ENCODE results near the gene RBM20.

The RBM20 gene

GRCh38 chr10:110788620-110789385 is 144.7 kb downstream of the RBM20 start:
- TF ChIP-seq CTCF (IDR thresholded peaks at IDR 0.05; ENCODE audit: extremely low read depth, insufficient read depth, missing control alignments) = no peak
- no peak for DNase-seq (ENCODE audit: low spot score)
- in situ Hi-C loops (cut with MboI; ENCODE audit: low pct_unique_long_range_greater_than_20kb, low sequenced_read_pairs, unreplicated experiment) = no loop called here

DNA sequence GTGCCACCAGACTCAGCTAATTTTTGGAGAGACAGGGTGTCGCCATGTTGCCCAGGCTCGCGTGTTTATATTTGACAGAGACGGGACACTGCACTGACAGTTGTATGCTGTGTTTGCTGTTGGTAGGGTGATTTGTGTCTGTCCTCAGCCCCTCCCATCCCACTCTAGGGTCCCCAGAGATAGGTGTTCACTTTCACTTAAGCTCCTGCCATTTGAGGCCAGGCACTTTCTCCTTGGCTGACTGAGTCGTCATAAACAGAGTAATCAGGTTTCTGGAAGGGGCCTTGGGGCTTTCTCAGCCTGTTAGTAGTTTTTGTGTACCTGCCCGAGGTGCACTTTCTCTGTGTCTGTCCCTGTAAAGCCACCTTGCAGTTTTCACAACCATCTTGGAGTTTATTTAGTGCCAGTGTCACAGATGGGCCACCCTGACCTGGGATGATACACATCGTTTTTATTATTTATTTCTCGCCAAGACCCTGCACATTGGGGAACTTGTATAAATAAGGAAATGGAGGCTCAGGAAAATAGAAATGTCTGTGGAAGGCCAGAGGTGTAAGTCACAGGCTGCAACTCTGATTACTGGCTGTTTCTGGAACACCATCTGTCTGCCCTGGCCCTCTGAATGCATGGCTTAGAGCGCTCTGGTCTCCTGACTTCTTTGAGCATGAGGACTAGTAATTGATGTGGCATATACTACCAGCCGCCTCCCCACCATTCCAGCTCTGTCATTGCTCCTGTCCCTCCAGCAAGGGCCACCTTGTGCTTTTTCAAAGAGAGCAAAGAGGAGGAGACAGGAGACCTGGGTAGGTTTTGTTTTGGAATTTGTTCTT is 145.7 kb downstream of the RBM20 start:
- in situ Hi-C loops (cut with MboI; ENCODE audit: low pct_unique_long_range_greater_than_20kb, low sequenced_read_pairs, unreplicated experiment) = no loop called here
- no peak for DNase-seq (ENCODE audit: low spot score)
- TF ChIP-seq CTCF (IDR thresholded peaks at IDR 0.05; ENCODE audit: extremely low read depth, insufficient read depth, missing control alignments) = no peak

GRCh38 chr10:110790913-110791506 is 146.9 kb downstream of the RBM20 start:
- in situ Hi-C loops (cut with MboI; ENCODE audit: low pct_unique_long_range_greater_than_20kb, low sequenced_read_pairs, unreplicated experiment) = no loop called here
- no peak for TF ChIP-seq CTCF (IDR thresholded peaks at IDR 0.05; ENCODE audit: extremely low read depth, insufficient read depth, missing control alignments)
- DNase-seq (ENCODE audit: low spot score) = no peak

GRCh38 chr10:110791541-110792073 is 147.5 kb downstream of the RBM20 start:
- in situ Hi-C loops (cut with MboI; ENCODE audit: low pct_unique_long_range_greater_than_20kb, low sequenced_read_pairs, unreplicated experiment) = no loop called here
- no peak for TF ChIP-seq CTCF (IDR thresholded peaks at IDR 0.05; ENCODE audit: extremely low read depth, insufficient read depth, missing control alignments)
- DNase-seq (ENCODE audit: low spot score) = no peak

DNA sequence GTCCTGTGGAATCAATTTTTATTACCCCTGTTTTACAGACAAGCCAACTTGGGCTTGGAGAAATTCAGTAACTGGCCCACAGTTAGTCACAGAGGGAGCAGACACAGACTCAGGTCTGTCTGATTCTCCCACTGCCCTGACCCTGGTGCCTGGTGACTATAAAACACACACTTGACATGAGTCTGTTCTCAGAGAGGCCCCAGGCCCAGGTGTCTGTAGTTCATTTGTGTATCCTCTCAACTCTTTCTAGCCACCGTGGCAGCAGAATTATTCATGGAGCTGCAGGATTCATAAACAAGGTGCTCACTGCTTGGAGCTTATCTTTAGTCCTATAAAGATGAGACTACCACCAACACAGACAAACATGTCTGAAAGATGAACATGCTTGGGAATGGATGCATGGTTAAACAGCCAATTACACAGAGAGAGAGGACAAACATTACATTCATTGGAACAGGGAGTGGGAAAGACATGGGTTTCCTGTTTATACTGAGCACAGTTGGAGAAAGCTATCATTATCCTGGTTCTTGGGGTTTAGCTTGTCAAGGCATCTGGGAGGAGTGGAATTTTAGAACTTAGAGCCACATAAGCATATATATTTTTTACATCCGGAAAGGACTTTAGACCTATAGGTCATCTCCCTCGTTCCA is 148.5 kb downstream of the RBM20 start:
- TF ChIP-seq CTCF (IDR thresholded peaks at IDR 0.05; ENCODE audit: extremely low read depth, insufficient read depth, missing control alignments) = no peak
- DNase-seq (ENCODE audit: low spot score) = no peak
- in situ Hi-C loops (cut with MboI; ENCODE audit: low pct_unique_long_range_greater_than_20kb, low sequenced_read_pairs, unreplicated experiment) = no loop called here
